HEK293T (cell line): ENCODE data around the gene LRP1B.

Experiments
- CTCF ChIA-PET: fragments of 350-600 bp; formaldehyde crosslinking; extraction: SDS; loops from one replicate; lab custom pipeline; 2021; ENCODE audit warnings: antibody characterized with exemption, inconsistent platforms; lab: Yijun Ruan, JAX
- POLR2A ChIA-PET: fragments of 350-600 bp; formaldehyde crosslinking; extraction: SDS; loops from one replicate; lab custom pipeline; 2020; ENCODE audit warnings: antibody characterized with exemption, inconsistent platforms; lab: Yijun Ruan, JAX
- DNase-seq: peaks from one replicate; pipeline ENCODE4 v3.0.0; 2012; ENCODE audit warnings: mixed read lengths; ENCODE audit errors: extremely low spot score
- ARNT ChIP-seq: fragments of 450-650 bp; IDR thresholded peaks from 2 replicates; pipeline ENCODE4 v1.6.1; 2017; ENCODE audit warnings: mild to moderate bottlenecking
- BHLHE40 ChIP-seq: fragments of 450-650 bp; IDR thresholded peaks from 2 replicates; pipeline ENCODE4 v1.6.1; 2016; ENCODE audit warnings: mild to moderate bottlenecking, moderate library complexity, borderline replicate concordance
- CTBP1 ChIP-seq: fragments of 450-650 bp; IDR thresholded peaks from 2 replicates; pipeline ENCODE4 v1.6.1; 2016; ENCODE audit warnings: borderline replicate concordance
- ELF4 ChIP-seq: fragments of 450-650 bp; IDR thresholded peaks from 2 replicates; pipeline ENCODE4 v1.6.1; 2017; ENCODE audit warnings: antibody characterized with exemption
- FOXA1 ChIP-seq: fragments of 450-650 bp; IDR thresholded peaks from 2 replicates; pipeline ENCODE4 v1.6.1; 2016; ENCODE audit warnings: mild to moderate bottlenecking
- FOXK2 ChIP-seq: fragments of 450-650 bp; IDR thresholded peaks from 2 replicates; pipeline ENCODE4 v1.6.1; 2016; ENCODE audit warnings: mild to moderate bottlenecking
- FOXM1 ChIP-seq: fragments of 450-650 bp; IDR thresholded peaks from 2 replicates; pipeline ENCODE4 v1.6.1; 2017; ENCODE audit warnings: mild to moderate bottlenecking, borderline replicate concordance
- HDGF ChIP-seq: fragments of 450-650 bp; IDR thresholded peaks from 2 replicates; pipeline ENCODE4 v1.6.1; 2017; ENCODE audit warnings: antibody characterized with exemption, borderline replicate concordance
- L3MBTL2 ChIP-seq: fragments of 450-650 bp; conservative IDR thresholded peaks from 2 replicates; pipeline ENCODE4 v1.6.1; 2016; ENCODE audit warnings: mild to moderate bottlenecking
- LEF1 ChIP-seq: fragments of 450-650 bp; IDR thresholded peaks from 2 replicates; pipeline ENCODE4 v1.6.1; 2017; ENCODE audit warnings: mild to moderate bottlenecking, borderline replicate concordance
- NFRKB ChIP-seq: fragments of 450-650 bp; IDR thresholded peaks from 2 replicates; pipeline ENCODE4 v1.6.1; 2016; ENCODE audit warnings: mild to moderate bottlenecking, moderate library complexity
- PKNOX1 ChIP-seq: fragments of 450-650 bp; IDR thresholded peaks from 2 replicates; pipeline ENCODE4 v1.6.1; 2016
- SP1 ChIP-seq: fragments of 450-650 bp; IDR thresholded peaks from 2 replicates; pipeline ENCODE4 v1.6.1; 2017
- SUZ12 ChIP-seq: fragments of 450-650 bp; IDR thresholded peaks from 2 replicates; pipeline ENCODE4 v1.6.1; 2016; ENCODE audit warnings: mild to moderate bottlenecking
- TARDBP ChIP-seq: fragments of 450-650 bp; IDR thresholded peaks from 2 replicates; pipeline ENCODE4 v1.6.1; 2016
- ZNF384 ChIP-seq: fragments of 450-650 bp; IDR thresholded peaks from 2 replicates; pipeline ENCODE4 v1.6.1; 2016

The LRP1B gene

GRCh38 chr2:140528982-140529381 is 1601.8 kb downstream of the LRP1B start:
- POLR2A ChIA-PET: no interaction called here
- CTCF ChIA-PET: no interaction called here

GRCh38 chr2:140526575-140526974 is 1604.2 kb downstream of the LRP1B start:
- no peak for DNase-seq
- TF ChIP-seq HDGF: no peak
- no peak for TF ChIP-seq ZNF384
- TF ChIP-seq SP1: no peak
- no peak for TF ChIP-seq ARNT
- no peak for TF ChIP-seq SUZ12
- TF ChIP-seq NFRKB: no peak
- no peak for TF ChIP-seq PKNOX1
- no peak for TF ChIP-seq FOXM1
- TF ChIP-seq CTBP1: no peak
- no peak for TF ChIP-seq FOXK2
- TF ChIP-seq TARDBP: no peak
- TF ChIP-seq L3MBTL2: no peak
- TF ChIP-seq FOXA1: no peak
- TF ChIP-seq BHLHE40: no peak
- ChIA-PET POLR2A (no interaction called here), CTCF (no interaction called here)

More at GRCh38 chr2:140528982-140529381, 1601.8 kb downstream of the LRP1B start:
- no peak for DNase-seq
- TF ChIP-seq CTBP1 (no peak), SP1 (no peak), NFRKB (no peak), FOXA1 (no peak), FOXK2 (no peak), FOXM1 (no peak), BHLHE40 (no peak), TARDBP (no peak), HDGF (no peak)

GRCh38 chr2:140512106-140512505 is 1618.7 kb downstream of the LRP1B start:
- no peak for TF ChIP-seq HDGF
- no peak for TF ChIP-seq FOXM1
- DNase-seq: no peak
- CTCF ChIA-PET: no interaction called here
- POLR2A ChIA-PET: no interaction called here

- POLR2A ChIA-PET: no interaction called here
These were observed 1621.1 kb downstream of the LRP1B start for GRCh38 chr2:140509765-140510164.

GRCh38 chr2:140508756-140509155 is 1622.1 kb downstream of the LRP1B start:
- no peak for DNase-seq
- TF ChIP-seq CTBP1: no peak
- no peak for TF ChIP-seq L3MBTL2
- TF ChIP-seq SP1: no peak
- no peak for TF ChIP-seq SUZ12
- no peak for TF ChIP-seq ZNF384
- ChIA-PET CTCF (no interaction called here), POLR2A (no interaction called here)

More at GRCh38 chr2:140509765-140510164, 1621.1 kb downstream of the LRP1B start:
- no peak for DNase-seq
- CTCF ChIA-PET: no interaction called here
- TF ChIP-seq FOXK2: no peak
- TF ChIP-seq ZNF384: no peak
- no peak for TF ChIP-seq HDGF
- TF ChIP-seq L3MBTL2: no peak
- no peak for TF ChIP-seq ELF4
- no peak for TF ChIP-seq CTBP1
- no peak for TF ChIP-seq LEF1
- no peak for TF ChIP-seq SUZ12
- no peak for TF ChIP-seq FOXA1
- TF ChIP-seq FOXM1: no peak
- TF ChIP-seq ARNT: no peak
- no peak for TF ChIP-seq NFRKB

- DNase-seq: no peak
- POLR2A ChIA-PET: no interaction called here
- TF ChIP-seq CTBP1 (no peak), FOXM1 (no peak), SUZ12 (no peak), NFRKB (no peak), ARNT (no peak), HDGF (no peak), SP1 (no peak), FOXA1 (no peak), LEF1 (no peak), PKNOX1 (no peak), TARDBP (no peak), ZNF384 (no peak), L3MBTL2 (no peak), ELF4 (no peak)
- CTCF ChIA-PET: no interaction called here
These were observed 1624.2 kb downstream of the LRP1B start for GRCh38 chr2:140506606-140507005.

GRCh38 chr2:140504601-140505000 is 1626.2 kb downstream of the LRP1B start:
- no peak for DNase-seq
- ChIA-PET POLR2A (no interaction called here), CTCF (no interaction called here)
- no peak for TF ChIP-seq TARDBP
- no peak for TF ChIP-seq FOXK2
- no peak for TF ChIP-seq CTBP1
- TF ChIP-seq FOXA1: no peak
- TF ChIP-seq NFRKB: no peak
- no peak for TF ChIP-seq HDGF
- TF ChIP-seq L3MBTL2: no peak
- no peak for TF ChIP-seq ZNF384
- no peak for TF ChIP-seq BHLHE40
- no peak for TF ChIP-seq FOXM1
- no peak for TF ChIP-seq LEF1
- no peak for TF ChIP-seq ARNT
- no peak for TF ChIP-seq SP1
- TF ChIP-seq ELF4: no peak
- TF ChIP-seq SUZ12: no peak
